Mononuclear cell (primary cell): ENCODE results near the gene FICD. TPM values are rescaled to one million over a fixed set of nuclear protein-coding genes. Genes with fewer than 3 reads are reported as not detected.

Source experiments
- H3K27me3 ChIP-seq: 2 replicates; pipeline ENCODE4 v1.6.0; 2011; ENCODE audit warnings: low read length, control low read depth; ENCODE audit not compliant: insufficient read depth
- H3K4me1 ChIP-seq: 2 replicates; pipeline ENCODE4 v1.5.1; 2011; ENCODE audit warnings: mild to moderate bottlenecking, low read length, control low read depth; ENCODE audit not compliant: insufficient read depth
- H3K4me3 ChIP-seq: 2 replicates; pipeline ENCODE4 v1.5.1; 2011; ENCODE audit warnings: mild to moderate bottlenecking, low read length, moderate library complexity
- H3K9me3 ChIP-seq: 2 replicates; pipeline ENCODE4 v1.5.1; 2011; ENCODE audit warnings: low read depth, mild to moderate bottlenecking, control low read depth, low read length
- total RNA-seq: library from RNA; depleted of rRNA; stranded (reverse); fragments of >200 nt; gene quantifications from one replicate; pipeline ENCODE4 v1.2.3, GENCODE V29; 2012

FICD gene
- total RNA-seq, 1 donor = 3.3 TPM

DNA sequence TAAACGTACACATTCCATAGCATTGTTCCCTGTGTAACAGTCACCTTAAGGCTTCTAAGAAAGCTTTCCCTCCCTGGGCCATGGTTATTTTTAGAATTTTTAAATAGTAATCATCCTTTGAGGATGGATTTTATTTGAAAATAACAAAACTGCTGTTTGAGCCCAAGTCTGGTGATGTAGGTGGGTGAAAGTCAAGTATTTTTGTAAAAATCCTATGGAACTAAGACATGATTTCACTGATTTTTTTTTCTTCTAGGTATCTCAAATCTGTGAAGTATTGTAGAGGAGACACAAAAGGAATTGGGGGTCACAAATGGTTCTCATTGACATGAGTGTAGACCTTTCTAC lies 48.7 kb downstream of the FICD start:
- H3K4me3 ChIP-seq = no peak overlapping the region
- H3K27me3 ChIP-seq = no peaks in the 10 kb centered on the region
- no peaks in the 10 kb centered on the region for H3K9me3 ChIP-seq
- H3K4me1 ChIP-seq = peaks cover 63% of the 10 kb centered on the region

DNA sequence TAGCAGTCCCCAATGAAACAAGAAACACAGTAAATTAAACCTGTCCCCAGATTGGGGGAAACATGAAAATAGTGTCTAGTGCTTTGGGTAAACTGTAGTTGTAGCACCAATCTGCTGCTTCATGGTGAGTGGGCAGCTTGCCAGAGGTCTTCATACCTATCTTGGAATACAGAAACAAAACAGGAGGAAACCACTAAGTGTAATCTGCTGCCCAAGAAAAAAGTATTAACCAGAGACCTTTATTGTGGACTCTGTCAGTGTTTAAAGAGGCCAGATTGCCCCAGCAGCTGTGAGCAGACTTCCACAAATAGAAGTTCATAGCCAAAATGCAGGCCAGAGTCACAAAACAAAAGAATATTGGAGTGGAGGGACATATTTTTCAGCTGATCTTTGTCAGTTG lies 49.6 kb downstream of the FICD start:
- Histone ChIP-seq H3K27me3 (no peaks in the 10 kb centered on the region), H3K4me1 (peaks cover 63% of the 10 kb centered on the region), H3K4me3 (no peak overlapping the region), H3K9me3 (no peaks in the 10 kb centered on the region)

DNA sequence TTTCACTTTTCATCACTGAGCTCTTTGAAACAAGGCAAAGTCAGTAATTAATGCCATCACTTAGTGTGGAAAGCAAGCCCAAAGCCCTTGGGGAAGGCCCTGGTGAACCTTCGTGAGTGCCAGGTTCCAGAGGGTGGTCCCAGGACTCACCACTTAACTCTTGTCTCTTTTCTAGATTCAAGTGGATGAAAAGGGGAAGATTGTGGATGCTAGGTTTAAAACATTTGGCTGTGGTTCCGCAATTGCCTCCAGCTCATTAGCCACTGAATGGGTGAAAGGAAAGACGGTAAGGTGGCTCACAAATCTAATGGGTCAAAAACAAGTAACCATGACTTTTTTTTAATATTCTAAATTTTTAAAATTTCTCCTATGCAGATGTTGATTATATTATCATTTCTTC lies 50.1 kb downstream of the FICD start:
- no peaks in the 10 kb centered on the region for H3K27me3 ChIP-seq
- no peak overlapping the region for H3K4me3 ChIP-seq
- H3K9me3 ChIP-seq = no peaks in the 10 kb centered on the region
- H3K4me1 ChIP-seq = peaks cover 63% of the 10 kb centered on the region

DNA sequence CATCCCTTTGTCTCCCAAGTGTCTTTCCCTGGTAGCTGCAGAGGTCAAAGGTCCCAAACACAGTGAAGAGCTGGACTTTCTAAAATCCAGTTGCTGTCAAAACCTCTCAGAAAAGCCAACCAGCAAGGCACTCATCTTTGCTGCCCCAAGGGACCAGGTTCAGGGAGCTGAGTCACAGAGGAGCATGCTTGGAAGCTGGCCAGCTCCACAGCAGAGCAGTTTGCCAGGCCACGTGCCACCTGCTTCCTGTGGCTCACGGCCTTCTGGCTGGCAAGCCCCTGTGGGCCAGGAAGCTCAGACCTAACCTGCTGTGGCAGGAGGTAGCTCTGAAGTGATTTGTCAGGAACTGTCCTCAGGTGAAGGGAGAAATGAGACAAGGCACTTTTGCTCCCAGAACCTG lies 50.9 kb downstream of the FICD start:
- Histone ChIP-seq H3K27me3 (no peaks in the 10 kb centered on the region), H3K4me1 (peaks cover 62% of the 10 kb centered on the region), H3K4me3 (no peak overlapping the region), H3K9me3 (no peaks in the 10 kb centered on the region)

DNA sequence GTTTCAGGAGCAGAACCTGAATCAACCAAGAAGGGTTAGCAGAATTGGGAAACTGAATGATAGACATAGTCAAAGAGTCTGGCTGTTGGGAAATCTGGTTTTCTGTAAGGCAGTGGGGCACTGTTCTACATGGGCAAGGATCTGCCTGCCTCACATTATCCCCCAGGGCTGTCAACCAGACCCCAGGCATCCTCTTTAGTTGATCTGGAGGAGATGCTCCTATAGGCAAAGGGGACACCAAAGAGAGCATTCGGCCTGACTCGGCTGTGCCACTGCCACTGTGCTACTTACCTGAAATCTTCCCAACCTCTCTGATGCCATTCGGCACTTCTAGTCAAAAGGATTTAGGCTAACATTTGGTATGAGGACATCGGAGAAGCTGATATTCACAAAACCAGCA lies 51.4 kb downstream of the FICD start:
- Histone ChIP-seq H3K4me1 (peaks cover 65% of the 10 kb centered on the region), H3K27me3 (no peaks in the 10 kb centered on the region), H3K9me3 (no peaks in the 10 kb centered on the region), H3K4me3 (no peak overlapping the region)

DNA sequence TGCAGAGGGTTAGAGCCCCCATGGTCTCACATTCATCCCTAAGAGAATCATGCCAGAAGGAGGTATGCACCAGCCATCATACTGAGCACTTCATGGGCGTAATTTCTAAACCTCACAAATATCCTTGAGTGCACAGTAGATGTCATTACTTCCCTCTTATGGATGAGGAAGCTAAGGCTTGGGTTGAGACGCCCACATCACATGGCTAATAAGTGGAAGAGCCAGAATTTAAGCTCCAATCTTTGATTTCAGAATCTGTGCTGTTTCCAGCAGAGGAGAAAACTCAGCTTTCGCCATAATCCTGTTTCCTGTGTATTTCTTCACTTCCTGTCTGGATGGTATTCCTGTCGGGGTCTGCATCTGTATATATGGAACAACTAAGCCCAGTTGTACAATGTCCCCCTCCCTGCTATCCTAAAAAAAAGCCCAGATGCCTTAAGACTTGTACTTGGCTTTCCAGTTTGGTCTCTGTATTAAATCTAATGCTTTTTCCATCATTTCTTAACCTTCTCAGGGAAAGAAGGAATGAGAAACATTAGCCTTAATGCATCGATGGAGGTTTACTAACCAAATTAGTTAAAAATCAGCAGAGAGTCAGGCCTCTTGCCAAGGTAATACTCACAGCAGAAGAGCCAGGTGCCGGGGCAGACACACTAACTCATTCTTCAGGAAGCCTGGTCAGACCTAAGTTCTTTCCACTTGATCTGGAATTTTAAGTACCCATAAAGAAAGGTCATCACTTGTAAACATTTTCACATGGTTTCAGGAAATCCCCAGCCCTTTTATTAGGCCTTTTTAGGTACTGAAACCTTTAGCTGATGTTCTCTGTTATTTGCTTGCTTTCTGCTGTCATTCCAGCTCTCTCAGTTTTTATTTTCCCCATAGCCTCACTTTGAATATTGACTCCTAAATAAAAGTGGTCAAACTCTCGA lies 52.6 kb downstream of the FICD start:
- Histone ChIP-seq H3K4me1 (peaks cover 61% of the 10 kb centered on the region), H3K27me3 (no peaks in the 10 kb centered on the region), H3K4me3 (no peak overlapping the region), H3K9me3 (no peaks in the 10 kb centered on the region)

DNA sequence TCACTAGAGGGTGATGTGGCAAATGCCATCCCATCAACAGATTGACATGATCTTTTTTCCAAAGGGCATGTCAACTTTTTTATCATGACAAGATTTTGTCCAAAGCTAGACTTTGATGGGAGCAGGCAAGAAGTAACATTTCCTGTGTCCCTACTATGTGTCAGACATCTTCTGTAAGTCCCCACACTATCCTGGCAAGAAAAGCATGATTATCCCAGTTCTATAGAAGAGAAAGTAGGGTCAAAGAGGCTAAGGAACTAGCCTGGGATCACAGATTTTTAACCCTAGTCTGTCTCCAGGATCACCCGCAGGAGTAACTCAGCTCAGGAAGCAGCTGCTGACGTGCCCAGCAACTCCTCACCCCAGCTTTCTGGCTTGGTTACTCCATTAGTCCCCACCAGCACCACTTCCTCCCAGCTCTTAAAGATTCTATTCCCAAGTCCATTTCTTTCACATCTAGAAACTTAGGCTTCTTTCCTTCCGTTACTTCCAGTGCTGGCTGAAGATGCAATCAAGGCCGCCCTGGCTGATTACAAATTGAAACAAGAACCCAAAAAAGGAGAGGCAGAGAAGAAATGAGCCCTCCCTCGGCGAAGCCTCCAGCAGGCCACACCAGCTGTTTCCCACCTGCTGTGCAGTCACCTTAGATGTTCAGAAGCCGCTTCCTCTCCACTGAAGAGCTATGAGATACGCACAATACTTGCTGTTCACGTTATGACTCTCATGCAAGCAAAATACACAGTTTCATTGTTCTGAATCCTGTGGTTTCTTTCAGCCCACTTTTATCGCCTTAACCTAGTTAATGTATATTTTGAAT lies 53.5 kb downstream of the FICD start:
- H3K4me3 ChIP-seq = no peak overlapping the region
- no peaks in the 10 kb centered on the region for H3K27me3 ChIP-seq
- H3K9me3 ChIP-seq = no peaks in the 10 kb centered on the region
- H3K4me1 ChIP-seq = peaks cover 53% of the 10 kb centered on the region

Other genes with a start within 250 kb of the FICD start
- gene CMKLR1, start 176.0 kb upstream of the FICD start, total RNA-seq = 0.52 TPM
- 102 TPM for gene SART3, start 45.9 kb downstream of the FICD start, total RNA-seq
- 137 TPM for gene ISCU, start 47.3 kb downstream of the FICD start, total RNA-seq
- gene TMEM119, start 82.8 kb downstream of the FICD start, total RNA-seq = 1.4 TPM
- gene SELPLG, start 118.6 kb downstream of the FICD start, total RNA-seq = 36.8 TPM
- gene CORO1C, start 216.2 kb downstream of the FICD start, total RNA-seq = 86.3 TPM